Measurements from ENCODE around the gene DDX21. TPM values are rescaled to one million over a fixed set of nuclear protein-coding genes. Genes with fewer than 3 reads are reported as not detected.

Gene DDX21
- total RNA-seq, 1 experiment from 2014 or later = 153 TPM

DNA sequence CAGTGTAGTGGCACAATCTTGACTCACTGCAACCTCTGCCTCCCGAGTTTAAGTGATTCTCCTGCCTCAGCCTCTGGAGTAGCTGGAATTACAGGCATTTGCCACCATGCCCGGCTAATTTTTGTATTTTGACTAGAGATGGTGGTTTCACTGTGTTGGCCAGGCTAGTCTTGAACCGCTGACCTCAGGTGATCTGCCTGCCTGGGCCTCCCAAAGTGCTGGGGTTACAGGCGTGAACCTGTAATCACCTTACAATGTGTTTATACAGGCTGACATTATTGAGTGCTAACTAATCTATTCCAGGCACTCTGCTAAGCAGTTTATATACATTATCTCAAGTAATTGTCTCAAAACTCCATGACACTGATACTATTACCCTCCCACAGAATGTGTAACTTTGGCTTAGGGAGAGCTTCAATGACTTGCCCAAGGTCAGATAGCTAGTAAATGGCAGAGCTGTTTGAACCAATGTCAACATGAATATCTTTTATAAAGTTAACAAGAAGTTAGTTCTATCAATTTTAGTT is 69.5 kb downstream of the DDX21 start:
- H4K20me1 ChIP-seq (ENCODE audit: insufficient read depth) = no peaks in the 10 kb centered on the region
- ChIA-PET POLR2A (no interaction called here), CTCF (no interaction called here), RAD21 (ENCODE audit: low non-redundant PET in 1 of 2, low total read pairs in 2 of 2, uncharacterized antibody in 2 of 2, unreplicated experiment in 2 of 2) (no interaction called here)
- no peak for ATAC-seq
- H3K9me3 ChIP-seq (ENCODE audit: control insufficient read depth in 1 of 2, insufficient read depth in 1 of 2, low read depth in 1 of 2, low read length in 2 of 2) = no peaks in the 10 kb centered on the region
- H2AFZ ChIP-seq (ENCODE audit: low read depth, low read length, poor library complexity, severe bottlenecking) = no peak overlapping the region
- TF ChIP-seq SP1 (IDR thresholded peaks at IDR 0.05; ENCODE audit: low read depth) = no peak
- TF ChIP-seq SIN3A (IDR thresholded peaks at IDR 0.05; ENCODE audit: low read depth) = no peak
- TF ChIP-seq EZH2 (IDR thresholded peaks at IDR 0.05) = no peak
- TF ChIP-seq, protein P1, sequence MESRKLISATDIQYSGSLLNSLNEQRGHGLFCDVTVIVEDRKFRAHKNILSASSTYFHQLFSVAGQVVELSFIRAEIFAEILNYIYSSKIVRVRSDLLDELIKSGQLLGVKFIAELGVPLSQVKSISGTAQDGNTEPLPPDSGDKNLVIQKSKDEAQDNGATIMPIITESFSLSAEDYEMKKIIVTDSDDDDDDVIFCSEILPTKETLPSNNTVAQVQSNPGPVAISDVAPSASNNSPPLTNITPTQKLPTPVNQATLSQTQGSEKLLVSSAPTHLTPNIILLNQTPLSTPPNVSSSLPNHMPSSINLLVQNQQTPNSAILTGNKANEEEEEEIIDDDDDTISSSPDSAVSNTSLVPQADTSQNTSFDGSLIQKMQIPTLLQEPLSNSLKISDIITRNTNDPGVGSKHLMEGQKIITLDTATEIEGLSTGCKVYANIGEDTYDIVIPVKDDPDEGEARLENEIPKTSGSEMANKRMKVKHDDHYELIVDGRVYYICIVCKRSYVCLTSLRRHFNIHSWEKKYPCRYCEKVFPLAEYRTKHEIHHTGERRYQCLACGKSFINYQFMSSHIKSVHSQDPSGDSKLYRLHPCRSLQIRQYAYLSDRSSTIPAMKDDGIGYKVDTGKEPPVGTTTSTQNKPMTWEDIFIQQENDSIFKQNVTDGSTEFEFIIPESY (IDR thresholded peaks at IDR 0.05; ENCODE audit: extremely low read depth, insufficient replicate concordance, low read length) = no peak
- TF ChIP-seq CEBPB (IDR thresholded peaks at IDR 0.05; ENCODE audit: low read depth) = no peak
- no peak for TF ChIP-seq ZFX (IDR thresholded peaks at IDR 0.05)
- TF ChIP-seq RAD21 (IDR thresholded peaks at IDR 0.05; ENCODE audit: low read depth) = no peak
- no peak for TF ChIP-seq POLR2AphosphoS5 (IDR thresholded peaks at IDR 0.05; ENCODE audit: low read depth, low read length)
- TF ChIP-seq TCF7L2 (IDR thresholded peaks at IDR 0.05; ENCODE audit: borderline replicate concordance, extremely low read depth, insufficient read depth, insufficient read length) = no peak
- no peak for TF ChIP-seq CBX3 (IDR thresholded peaks at IDR 0.05; ENCODE audit: low read depth)
- TF ChIP-seq FOSL1 (IDR thresholded peaks at IDR 0.05; ENCODE audit: low read depth) = no peak
- TF ChIP-seq EGR1 (IDR thresholded peaks at IDR 0.05; ENCODE audit: low read depth) = no peak
- no peak for TF ChIP-seq SRF (IDR thresholded peaks at IDR 0.05; ENCODE audit: low read depth)
- no peaks in the 10 kb centered on the region for H3K79me2 ChIP-seq (ENCODE audit: insufficient read depth, low read length)
- H3K9me2 ChIP-seq (ENCODE audit: insufficient read depth) = no peaks in the 10 kb centered on the region
- H3K27me3 ChIP-seq (ENCODE audit: insufficient read depth, low read length) = no peaks in the 10 kb centered on the region
- no peaks in the 10 kb centered on the region for H3K36me3 ChIP-seq (ENCODE audit: control insufficient read depth in 1 of 2, insufficient read depth in 2 of 2, low read length in 2 of 2)
- intact Hi-C loops (cut with micrococcal nuclease) = no loop called here
- H3K9ac ChIP-seq (ENCODE audit: low read length) = no peak overlapping the region
- BruUV-seq (replicated peaks) = no TSS peak
- H3K4me3 ChIP-seq (replicated peaks in 1 of 2; ENCODE audit: low read depth in 1 of 2, low read length in 2 of 2) = no peak overlapping the region
- no peaks in the 10 kb centered on the region for H3K4me1 ChIP-seq (ENCODE audit: control insufficient read depth in 1 of 2, insufficient read depth in 2 of 2, low read length in 2 of 2)
- H3K27ac ChIP-seq (ENCODE audit: low read depth, low read length) = no peak overlapping the region
- H3K4me2 ChIP-seq (ENCODE audit: low read length) = no peak overlapping the region
- DNase-seq (ENCODE audit: low read depth, low spot score) = no peak

Data from HCT116 (cell line).